ENCODE results near the gene ENOSF1. TPM values are rescaled to one million over a fixed set of nuclear protein-coding genes. Genes with fewer than 3 reads are reported as not detected.

The ENOSF1 gene
- total RNA-seq, 1 experiment from 2014 or later = 29.8 TPM

GRCh38 chr18:717003-717402 lies 4.6 kb upstream of the ENOSF1 start:
- 0 out of 2 replicates have a peak, but pooled peaks cover 3% of the 10 kb centered on the region for H3K4me1 ChIP-seq (replicated peaks)
- H3K36me3 ChIP-seq = no peaks in the 10 kb centered on the region
- no peak for DNase-seq (ENCODE audit: low read depth in 1 of 2, low spot score in 2 of 2)
- H3K9me3 ChIP-seq (replicated peaks) = 0 out of 2 replicates have a peak, but pooled peaks cover 3% of the 10 kb centered on the region
- no peak overlapping the region for H3K4me3 ChIP-seq
- no peak overlapping the region for H3K27ac ChIP-seq
- no peaks in the 10 kb centered on the region for H3K27me3 ChIP-seq (replicated peaks)

GRCh38 chr18:715626-716025 lies 3.2 kb upstream of the ENOSF1 start:
- no peak overlapping the region for H3K27ac ChIP-seq
- no peak overlapping the region for H3K4me3 ChIP-seq
- no peak for DNase-seq (ENCODE audit: low read depth in 1 of 2, low spot score in 2 of 2)
- no peaks in the 10 kb centered on the region for H3K27me3 ChIP-seq (replicated peaks)
- H3K36me3 ChIP-seq = no peaks in the 10 kb centered on the region
- peaks cover 6% of the 10 kb centered on the region; the same call in 1 of the 2 replicates for H3K4me1 ChIP-seq (replicated peaks)
- H3K9me3 ChIP-seq (replicated peaks) = 0 out of 2 replicates have a peak, but pooled peaks cover 3% of the 10 kb centered on the region

GRCh38 chr18:713135-713490 lies 683 bp upstream of the ENOSF1 start:
- H3K4me3 ChIP-seq = peak overlapping the region; percentile 47

GRCh38 chr18:711657-712400 lies 601 bp downstream of the ENOSF1 start:
- no peak overlapping the region for H3K27ac ChIP-seq
- peaks cover 3% of the 10 kb centered on the region for H3K36me3 ChIP-seq
- H3K4me3 ChIP-seq = peak overlapping the region; percentile 47
- H3K9me3 ChIP-seq (replicated peaks) = 0 out of 2 replicates have a peak, but pooled peaks cover 3% of the 10 kb centered on the region
- H3K4me1 ChIP-seq (replicated peaks) = peaks cover 6% of the 10 kb centered on the region; the same call in 1 of the 2 replicates
- peak; percentile 59 to 60 for DNase-seq (ENCODE audit: low read depth in 1 of 2, low spot score in 2 of 2)
- no peaks in the 10 kb centered on the region for H3K27me3 ChIP-seq (replicated peaks)

More at GRCh38 chr18:713135-713490, 683 bp upstream of the ENOSF1 start:
- Histone ChIP-seq H3K27ac (no peak overlapping the region), H3K9me3 (replicated peaks) (0 out of 2 replicates have a peak, but pooled peaks cover 3% of the 10 kb centered on the region), H3K27me3 (replicated peaks) (no peaks in the 10 kb centered on the region), H3K36me3 (peaks cover 3% of the 10 kb centered on the region), H3K4me1 (replicated peaks) (peaks cover 6% of the 10 kb centered on the region; the same call in 1 of the 2 replicates)
- no peak for DNase-seq (ENCODE audit: low read depth in 1 of 2, low spot score in 2 of 2)

- H3K9me3 ChIP-seq (replicated peaks) = 0 out of 2 replicates have a peak, but pooled peaks cover 3% of the 10 kb centered on the region
- H3K4me1 ChIP-seq (replicated peaks) = peaks cover 6% of the 10 kb centered on the region; the same call in 1 of the 2 replicates
- H3K36me3 ChIP-seq = peaks cover 3% of the 10 kb centered on the region
- no peaks in the 10 kb centered on the region for H3K27me3 ChIP-seq (replicated peaks)
- H3K27ac ChIP-seq = no peak overlapping the region
- peak overlapping the region; percentile 47 for H3K4me3 ChIP-seq
- no peak for DNase-seq (ENCODE audit: low read depth in 1 of 2, low spot score in 2 of 2)
Observed at GRCh38 chr18:711310-711656, 1.1 kb downstream of the ENOSF1 start.

GRCh38 chr18:710418-711300 lies 1.8 kb downstream of the ENOSF1 start:
- Histone ChIP-seq H3K4me1 (replicated peaks) (peaks cover 6% of the 10 kb centered on the region; the same call in 1 of the 2 replicates), H3K27me3 (replicated peaks) (no peaks in the 10 kb centered on the region), H3K4me3 (peak overlapping the region; percentile 47; the same call in 1 of the 2 replicates), H3K9me3 (replicated peaks) (0 out of 2 replicates have a peak, but pooled peaks cover 3% of the 10 kb centered on the region), H3K27ac (no peak overlapping the region), H3K36me3 (peaks cover 4% of the 10 kb centered on the region)
- DNase-seq (ENCODE audit: low read depth in 1 of 2, low spot score in 2 of 2) = no peak

GRCh38 chr18:709771-710170 lies 2.7 kb downstream of the ENOSF1 start:
- no peak for DNase-seq (ENCODE audit: low read depth in 1 of 2, low spot score in 2 of 2)
- Histone ChIP-seq H3K27ac (no peak overlapping the region), H3K36me3 (peaks cover 12% of the 10 kb centered on the region), H3K27me3 (replicated peaks) (no peaks in the 10 kb centered on the region), H3K4me1 (replicated peaks) (peaks cover 6% of the 10 kb centered on the region; the same call in 1 of the 2 replicates), H3K4me3 (no peak overlapping the region), H3K9me3 (replicated peaks) (0 out of 2 replicates have a peak, but pooled peaks cover 3% of the 10 kb centered on the region)

- H3K27ac ChIP-seq = no peak overlapping the region
- 0 out of 2 replicates have a peak, but pooled peaks cover 3% of the 10 kb centered on the region for H3K9me3 ChIP-seq (replicated peaks)
- H3K4me1 ChIP-seq (replicated peaks) = peaks cover 17% of the 10 kb centered on the region
- no peaks in the 10 kb centered on the region for H3K27me3 ChIP-seq (replicated peaks)
- no peak overlapping the region for H3K4me3 ChIP-seq
- H3K36me3 ChIP-seq = peaks cover 14% of the 10 kb centered on the region
- no peak for DNase-seq (ENCODE audit: low read depth in 1 of 2, low spot score in 2 of 2)
Observed at GRCh38 chr18:708096-708495, 4.3 kb downstream of the ENOSF1 start.

GRCh38 chr18:706405-706804 lies 6.0 kb downstream of the ENOSF1 start:
- H3K4me1 ChIP-seq (replicated peaks) = peaks cover 22% of the 10 kb centered on the region
- peaks cover 14% of the 10 kb centered on the region for H3K36me3 ChIP-seq
- H3K27me3 ChIP-seq (replicated peaks) = no peaks in the 10 kb centered on the region
- H3K27ac ChIP-seq = no peak overlapping the region
- no peak overlapping the region for H3K4me3 ChIP-seq
- no peaks in the 10 kb centered on the region for H3K9me3 ChIP-seq (replicated peaks)
- no peak for DNase-seq (ENCODE audit: low read depth in 1 of 2, low spot score in 2 of 2)

GRCh38 chr18:703213-703967 lies 9.0 kb downstream of the ENOSF1 start:
- Histone ChIP-seq H3K36me3 (peaks cover 21% of the 10 kb centered on the region), H3K27ac (peak overlapping the region; percentile 78), H3K4me3 (no peak overlapping the region), H3K27me3 (replicated peaks) (no peaks in the 10 kb centered on the region), H3K4me1 (replicated peaks) (peaks cover 23% of the 10 kb centered on the region), H3K9me3 (replicated peaks) (no peaks in the 10 kb centered on the region)
- peak; percentile 59 to 78 for DNase-seq (ENCODE audit: low read depth in 1 of 2, low spot score in 2 of 2)

GRCh38 chr18:697800-698199 lies 14.6 kb downstream of the ENOSF1 start:
- no peaks in the 10 kb centered on the region for H3K27me3 ChIP-seq (replicated peaks)
- H3K36me3 ChIP-seq = peaks cover 32% of the 10 kb centered on the region
- H3K4me1 ChIP-seq (replicated peaks) = peaks cover 9% of the 10 kb centered on the region
- DNase-seq (ENCODE audit: low read depth in 1 of 2, low spot score in 2 of 2) = peak in 1 of 2 experiments; percentile 14
- no peak overlapping the region for H3K4me3 ChIP-seq
- H3K9me3 ChIP-seq (replicated peaks) = no peaks in the 10 kb centered on the region
- no peak overlapping the region for H3K27ac ChIP-seq

- Histone ChIP-seq H3K4me3 (no peak overlapping the region), H3K27me3 (replicated peaks) (no peaks in the 10 kb centered on the region), H3K4me1 (replicated peaks) (peaks cover 3% of the 10 kb centered on the region; the same call in 1 of the 2 replicates), H3K9me3 (replicated peaks) (no peaks in the 10 kb centered on the region), H3K36me3 (peaks cover 34% of the 10 kb centered on the region), H3K27ac (no peak overlapping the region)
- peak in 1 of 2 experiments; percentile 2 for DNase-seq (ENCODE audit: low read depth in 1 of 2, low spot score in 2 of 2)
Observed at GRCh38 chr18:697012-697411, 15.4 kb downstream of the ENOSF1 start.
